Brain pericyte (primary cell): Measurements from ENCODE around the gene EGFL7.
A peak's percentile ranks its signal among the peaks of the same experiment; 100 is the strongest.

ENCODE experiments used
- DNase-seq: peaks from one replicate; pipeline ENCODE4 v3.0.0-alpha.2; 2012; ENCODE audit warnings: low read depth, low spot score

EGFL7 gene

GRCh38 chr9:136685790-136686533 lies 23.2 kb downstream of the EGFL7 start:
- DNase-seq: no peak

- DNase-seq: no peak
Measured at GRCh38 chr9:136686534-136686793, 23.7 kb downstream of the EGFL7 start.

GRCh38 chr9:136686794-136687711 lies 24.3 kb downstream of the EGFL7 start, which contains the start of gene AGPAT2:
Gene AGPAT2 (minus strand): TSS chr9:136687457. CDS start chr9:136687357, 100 bp downstream.
- no peak for DNase-seq

- no peak for DNase-seq
Measured at GRCh38 chr9:136687721-136688223, 25.1 kb downstream of the EGFL7 start.

- DNase-seq: no peak
Measured at GRCh38 chr9:136688274-136689107, 25.8 kb downstream of the EGFL7 start.

- no peak for DNase-seq
Measured at GRCh38 chr9:136689108-136689460, 26.4 kb downstream of the EGFL7 start.

GRCh38 chr9:136690104-136690805 lies 27.5 kb downstream of the EGFL7 start:
- no peak for DNase-seq

GRCh38 chr9:136690806-136691261 lies 28.1 kb downstream of the EGFL7 start:
- DNase-seq: no peak

GRCh38 chr9:136691316-136692184 lies 28.8 kb downstream of the EGFL7 start:
- no peak for DNase-seq

- no peak for DNase-seq
Measured at GRCh38 chr9:136692185-136693134, 29.7 kb downstream of the EGFL7 start.

- no peak for DNase-seq
Measured at GRCh38 chr9:136693135-136693489, 30.4 kb downstream of the EGFL7 start.

GRCh38 chr9:136693490-136694162 lies 30.9 kb downstream of the EGFL7 start:
- no peak for DNase-seq

- no peak for DNase-seq
Measured at GRCh38 chr9:136694163-136694871, 31.6 kb downstream of the EGFL7 start.

GRCh38 chr9:136694872-136695247 lies 32.1 kb downstream of the EGFL7 start:
- no peak for DNase-seq

GRCh38 chr9:136695435-136695895 lies 32.7 kb downstream of the EGFL7 start:
- DNase-seq: peak; percentile 34

- no peak for DNase-seq
Measured at GRCh38 chr9:136695955-136696354, 33.2 kb downstream of the EGFL7 start.

- no peak for DNase-seq
Measured at GRCh38 chr9:136696502-136696901, 33.8 kb downstream of the EGFL7 start.
